CD4-positive, alpha-beta T cell treated with Interleukin-17A for 1 hour (primary cell): ENCODE measurements around the gene GBA2.

Experiments used
- DNase-seq: peaks from one replicate; pipeline ENCODE4 v3.0.0-alpha.2; 2020

GBA2 gene

DNA sequence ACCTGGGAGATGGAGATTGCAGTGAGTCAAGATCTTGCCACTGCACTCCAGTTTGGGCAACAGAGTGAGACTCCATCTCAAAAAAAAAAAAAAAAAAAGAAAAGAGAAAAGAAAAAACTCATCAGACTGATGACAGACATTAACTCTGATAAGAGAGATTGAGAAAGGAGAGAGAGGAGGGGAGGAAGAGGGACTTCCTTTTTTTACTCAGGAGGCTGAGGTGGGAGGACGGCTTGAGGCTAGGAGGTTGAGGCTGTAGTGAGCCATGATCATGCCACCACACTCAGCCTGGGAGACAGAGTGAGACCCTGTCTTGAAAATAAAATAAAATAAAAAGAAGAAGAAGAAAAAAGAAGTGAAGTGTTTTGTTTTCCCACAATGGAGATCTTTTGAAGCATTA, 14.8 kb upstream of the GBA2 start:
- DNase-seq = no peak

DNA sequence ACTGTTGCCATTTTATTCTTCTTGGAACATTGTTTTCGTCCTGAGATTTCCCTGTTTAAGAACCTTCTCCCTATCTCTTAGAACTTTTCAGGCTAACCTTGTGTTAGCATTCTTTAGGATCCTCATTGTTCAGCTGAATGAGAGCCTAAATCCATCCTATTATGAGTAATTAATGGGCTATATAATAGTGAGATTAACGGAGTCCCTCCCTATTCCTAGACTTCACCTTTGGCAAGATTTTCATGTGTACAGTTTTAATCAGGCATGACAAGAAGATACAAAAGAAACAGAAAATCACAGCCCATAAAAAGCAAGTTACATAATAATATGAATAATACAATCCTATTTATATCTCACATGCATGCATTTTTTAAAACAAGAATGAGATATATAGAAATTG, 14.2 kb upstream of the GBA2 start:
- DNase-seq = no peak

GRCh38 chr9:35760651-35761050, 11.6 kb upstream of the GBA2 start:
- DNase-seq = no peak

DNA sequence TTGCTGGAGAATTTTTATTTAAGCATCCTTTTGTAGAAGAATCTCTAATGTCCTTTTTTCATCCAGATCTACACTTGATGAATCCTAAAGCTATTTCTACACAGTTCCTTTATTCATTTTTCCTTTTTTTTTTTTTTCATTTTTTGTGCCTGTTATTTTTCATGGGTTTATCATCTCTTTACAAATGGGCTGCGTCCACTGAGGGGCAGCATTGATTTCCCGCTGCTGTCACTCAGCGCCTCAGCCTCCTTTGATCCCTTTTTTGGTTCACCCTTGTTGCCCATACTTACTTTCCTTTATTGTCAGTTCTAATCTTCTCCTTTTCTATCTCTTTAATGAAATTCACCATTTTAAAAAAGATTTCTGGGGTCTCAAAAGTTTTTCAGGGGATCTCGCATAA, 10.8 kb upstream of the GBA2 start:
- no peak for DNase-seq

GRCh38 chr9:35758475-35759050, 9.5 kb upstream of the GBA2 start:
- no peak for DNase-seq

DNA sequence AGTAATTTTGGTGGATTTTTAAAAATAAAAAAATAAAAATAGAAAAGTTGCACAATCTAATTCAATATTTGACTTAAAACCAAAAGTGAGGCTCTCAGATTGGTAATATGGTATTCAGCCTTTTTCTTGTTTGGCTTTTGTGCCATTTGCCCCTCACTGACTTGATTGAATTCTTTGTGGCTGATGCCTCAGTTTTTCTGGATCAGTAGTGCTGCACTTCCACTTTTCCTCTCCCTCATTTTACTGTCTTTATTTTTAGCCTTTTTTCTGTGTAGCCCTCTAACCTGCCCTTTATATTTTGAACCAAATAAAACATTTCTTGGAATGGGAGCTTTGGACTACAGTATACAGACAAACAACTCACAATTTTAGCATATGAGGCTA, 8.9 kb upstream of the GBA2 start:
- no peak for DNase-seq

GRCh38 chr9:35757226-35757891, 8.3 kb upstream of the GBA2 start:
- DNase-seq = peak; percentile 21

GRCh38 chr9:35756275-35757225, 7.5 kb upstream of the GBA2 start:
- DNase-seq = peak; percentile 78

DNA sequence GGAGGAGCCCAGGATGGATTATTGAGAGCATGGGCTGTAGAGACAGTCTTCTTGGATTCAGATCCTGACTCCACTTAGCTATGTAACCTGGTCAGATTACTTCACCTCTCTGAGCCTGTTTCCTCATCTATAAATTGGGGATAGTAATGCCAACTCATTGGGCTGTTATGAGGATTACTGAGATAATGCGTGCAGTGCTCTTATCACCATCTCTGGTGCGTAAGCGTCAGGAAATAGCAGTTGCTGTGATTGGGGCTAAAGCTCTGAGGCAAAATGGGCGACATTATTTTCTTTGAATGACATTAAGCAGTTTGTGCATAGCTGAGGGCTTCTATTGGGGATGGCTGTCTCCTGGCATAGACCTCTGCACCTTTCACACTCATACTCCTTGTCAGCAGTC, 6.0 kb upstream of the GBA2 start:
- no peak for DNase-seq

- no peak for DNase-seq
These were observed 5.2 kb upstream of the GBA2 start, which contains the start of gene MSMP for GRCh38 chr9:35754264-35754663. MSMP (minus strand) TSS chr9:35754276; CDS start chr9:35754129, 147 bp downstream.

DNA sequence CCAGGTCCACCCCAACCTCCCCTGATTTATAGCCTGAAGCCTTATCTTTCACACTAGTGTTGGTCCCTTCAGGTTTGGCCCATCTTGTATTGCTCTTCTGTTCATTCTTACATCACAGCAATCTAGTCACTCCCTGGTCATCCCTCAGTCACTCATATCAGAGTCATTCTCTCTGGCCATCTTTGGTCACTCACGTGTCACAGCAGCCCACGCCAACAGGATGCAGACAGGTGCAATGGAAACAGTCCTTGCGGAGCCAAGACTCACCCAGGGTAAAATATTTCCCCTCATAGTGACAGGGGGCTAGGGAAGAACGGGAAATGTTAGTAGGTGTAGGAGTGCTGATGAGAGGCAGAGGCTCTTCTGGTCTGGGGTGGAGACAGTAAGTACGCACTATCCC, 4.4 kb upstream of the GBA2 start:
- no peak for DNase-seq

DNA sequence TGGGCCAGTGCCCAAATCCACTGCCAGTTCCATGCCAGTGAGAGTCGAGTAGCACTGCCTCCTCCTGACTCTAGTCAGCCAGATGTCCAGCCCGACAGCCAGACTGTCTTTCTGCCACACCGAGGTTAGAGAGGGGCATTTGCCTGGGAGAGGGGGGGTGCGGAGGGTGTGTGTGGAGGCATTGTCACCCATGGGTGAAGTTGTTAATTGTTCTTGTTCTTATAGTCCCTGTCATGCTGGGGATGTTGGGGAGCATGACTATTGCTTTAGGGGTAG, 1.2 kb upstream of the GBA2 start:
- no peak for DNase-seq

DNA sequence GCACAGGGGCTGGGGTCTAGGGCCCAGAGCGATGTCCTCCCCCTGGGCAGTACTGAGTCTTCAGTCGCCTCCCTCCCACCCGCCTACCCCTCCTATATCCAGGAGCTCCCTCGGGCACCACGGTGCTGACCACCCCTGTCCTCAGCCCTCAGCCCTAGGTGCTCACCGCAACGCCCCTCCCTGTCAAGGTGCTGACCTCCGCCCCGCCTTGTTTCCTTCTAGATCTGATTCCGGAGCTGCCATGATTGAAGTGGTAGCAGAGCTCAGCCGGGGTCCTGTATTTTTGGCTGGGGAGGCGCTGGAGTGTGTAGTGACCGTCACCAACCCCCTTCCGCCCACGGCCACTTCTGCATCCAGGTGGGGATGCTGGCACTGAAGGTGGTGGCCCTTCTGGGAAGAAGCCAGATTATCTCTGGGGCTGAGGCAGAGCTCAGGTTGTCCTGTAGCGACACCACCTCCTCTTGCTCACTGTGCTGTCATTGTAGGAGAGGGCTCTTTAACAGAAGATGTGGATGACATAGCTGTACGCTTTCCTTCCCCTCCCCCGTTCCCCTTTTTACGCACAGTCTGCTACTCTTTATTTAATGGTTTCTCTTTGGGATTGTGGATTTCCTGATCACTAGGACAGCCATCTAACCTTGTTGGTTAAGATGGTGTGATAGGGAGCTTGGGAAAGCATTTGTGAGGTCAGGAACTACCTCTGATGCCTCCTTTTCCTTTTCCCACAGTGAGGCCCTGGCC, 657 bp upstream of the GBA2 start:
- peak; percentile 59 for DNase-seq

DNA sequence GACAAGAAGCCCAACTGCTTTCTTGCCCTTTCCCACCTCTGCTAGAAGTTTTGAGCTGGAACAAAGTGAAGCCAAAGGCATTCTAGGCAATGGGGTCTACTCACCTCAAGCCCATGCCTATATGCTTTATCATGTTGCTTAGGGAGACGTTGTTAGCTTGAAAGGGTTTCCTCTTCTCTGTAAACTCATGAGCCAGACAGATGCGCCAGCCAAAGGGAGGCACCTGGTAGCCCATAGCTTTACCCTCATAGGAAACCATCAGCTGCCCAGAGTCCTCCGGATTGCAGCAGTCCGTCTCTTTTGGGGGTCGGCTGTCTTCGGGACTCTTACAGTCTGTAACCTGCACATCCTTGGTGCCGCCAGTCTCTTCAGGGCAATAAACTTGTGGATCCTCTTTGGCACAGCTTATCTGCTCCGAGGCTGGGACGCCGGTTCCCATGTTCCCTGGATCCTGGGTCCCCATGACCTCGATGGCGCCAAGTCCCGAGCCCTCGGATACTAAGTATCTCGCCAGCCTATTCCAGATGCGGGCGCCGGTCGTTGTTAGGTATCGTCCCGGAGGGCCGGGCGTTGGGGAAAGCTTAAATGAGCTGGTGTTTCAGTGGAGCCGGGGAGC, 678 bp downstream of the GBA2 start:
- no peak for DNase-seq

GRCh38 chr9:35746583-35746982, 2.4 kb downstream of the GBA2 start:
- DNase-seq = no peak

GRCh38 chr9:35745569-35745968, 3.5 kb downstream of the GBA2 start:
- no peak for DNase-seq

- DNase-seq = no peak
These were observed 5.0 kb downstream of the GBA2 start for GRCh38 chr9:35743880-35744518.

- no peak for DNase-seq
These were observed 5.6 kb downstream of the GBA2 start for GRCh38 chr9:35743452-35743851.

- no peak for DNase-seq
These were observed 7.3 kb downstream of the GBA2 start for GRCh38 chr9:35741740-35742139.

- no peak for DNase-seq
These were observed 8.8 kb downstream of the GBA2 start for GRCh38 chr9:35740243-35740642.

DNA sequence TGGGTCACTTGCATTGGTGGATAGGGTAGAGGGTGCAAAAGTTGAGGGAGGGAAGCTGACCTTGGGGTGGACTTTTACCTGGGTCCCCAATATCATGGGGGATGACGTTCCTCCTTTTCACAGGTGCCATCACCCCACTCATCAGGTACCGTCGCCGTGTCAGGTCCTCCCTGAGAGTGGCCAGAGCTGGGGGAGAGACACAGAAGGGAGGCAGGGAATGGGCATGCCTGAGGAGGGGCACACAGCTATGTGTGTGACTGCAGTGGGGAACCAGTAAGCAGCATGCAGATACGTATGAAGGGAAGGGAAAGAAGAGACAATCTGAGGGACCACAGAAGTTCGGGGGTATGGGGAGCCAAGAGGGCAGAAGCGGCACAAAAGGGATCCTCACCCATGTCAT, 10.1 kb downstream of the GBA2 start:
- DNase-seq = no peak

DNA sequence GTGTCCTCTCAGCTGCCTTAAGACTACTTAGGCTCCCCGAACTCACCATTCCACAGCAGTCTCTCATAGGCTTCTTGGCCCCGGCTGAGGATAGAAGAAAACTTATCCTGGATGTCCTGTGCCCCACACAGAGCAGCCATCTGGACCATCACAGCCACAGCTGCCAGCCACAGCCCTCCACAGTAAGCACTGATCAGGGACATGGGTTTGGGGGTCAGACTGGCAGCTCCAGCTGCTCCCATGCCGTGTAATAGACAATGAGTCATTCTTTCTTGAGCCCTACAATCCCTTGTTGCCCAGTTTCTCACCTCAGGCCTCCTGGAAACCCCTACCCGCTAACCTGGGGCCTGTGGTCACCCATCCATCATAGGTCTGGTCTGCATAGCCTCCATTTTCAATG, 10.8 kb downstream of the GBA2 start:
- DNase-seq = no peak

- DNase-seq = no peak
These were observed 11.9 kb downstream of the GBA2 start for GRCh38 chr9:35737143-35737542.
